ENCODE results near the gene COL15A1. TPM values are rescaled to one million over a fixed set of nuclear protein-coding genes. Genes with fewer than 3 reads are reported as not detected.

Gene COL15A1
- 0.05 and 0.56 TPM in 2 replicates for total RNA-seq

DNA sequence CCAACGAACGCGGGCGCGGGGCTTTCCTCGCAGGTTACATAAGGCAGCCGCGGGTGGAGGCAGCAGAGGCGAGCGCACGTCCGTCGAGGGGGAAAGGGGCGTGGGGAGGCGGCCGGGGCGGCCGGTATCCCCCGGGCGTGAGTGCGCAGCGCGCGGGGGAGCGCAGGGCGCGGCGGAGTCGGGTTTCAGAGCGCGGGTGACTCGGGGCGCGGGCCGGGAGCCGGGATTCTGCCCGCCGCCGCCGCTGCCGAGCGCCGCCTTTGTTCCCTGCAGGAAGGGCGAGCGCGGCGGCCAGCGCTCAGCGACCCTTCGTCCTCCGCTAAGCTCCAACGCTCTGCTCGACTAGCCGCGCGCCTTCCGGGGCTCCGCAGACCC is at the start of gene COL15A1:
TSS of gene COL15A1 (plus strand) at position 226 of the 375 bp plus-strand sequence. CDS start 155 bp downstream, outside the sequence.

DNA sequence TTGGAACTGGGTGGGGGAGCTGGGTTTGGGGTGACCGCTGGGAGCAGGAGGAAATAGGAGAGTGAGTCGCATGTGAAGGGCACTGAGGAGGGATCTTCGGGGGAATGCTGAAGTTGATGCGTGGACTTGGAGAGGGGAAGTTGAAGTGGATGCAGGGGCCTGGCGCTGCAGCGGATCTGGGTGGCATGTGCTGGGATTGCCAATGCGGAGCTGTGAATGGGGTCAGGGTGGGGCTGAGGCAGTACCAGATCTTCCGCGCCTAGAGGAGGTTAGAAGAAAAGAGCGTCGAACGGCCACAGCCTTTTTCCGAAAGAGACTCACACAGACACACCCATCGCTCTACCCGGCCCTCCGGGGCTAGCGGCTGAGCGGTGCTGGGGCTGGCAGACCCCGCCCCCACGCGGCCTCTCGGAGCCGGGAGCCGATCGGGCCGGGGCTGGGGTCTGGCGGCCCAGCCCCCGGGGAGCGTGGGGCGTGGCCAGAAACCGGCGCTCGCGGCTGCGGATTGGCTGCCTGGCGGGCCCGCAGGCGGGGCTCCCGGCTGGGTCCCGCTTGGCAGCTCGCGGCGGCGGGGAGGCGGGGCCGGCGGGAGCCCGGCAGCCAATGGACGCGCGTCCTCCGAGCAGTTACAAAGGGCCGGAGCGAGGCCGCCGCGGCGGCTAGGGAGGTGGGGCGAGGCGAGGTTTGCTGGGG is 160.9 kb downstream of the COL15A1 start, which contains the start of gene TGFBR1:
TSS of gene TGFBR1 (plus strand) at position 655 of the 693 bp plus-strand sequence. CDS start 93 bp downstream, outside the sequence.

Other genes starting within 250 kb of the COL15A1 start
- gene GABBR2, start 235.0 kb upstream of the COL15A1 start, total RNA-seq, result 0.19 and 0.56 TPM in 2 replicates
- gene ANKS6, start 147.4 kb upstream of the COL15A1 start, total RNA-seq, result 11.5 and 22.9 TPM in 2 replicates
- 6.5 and 7.0 TPM in 2 replicates for gene GALNT12, start 136.2 kb upstream of the COL15A1 start, total RNA-seq
- 34.0 and 42.2 TPM in 2 replicates for gene TGFBR1, start 161.2 kb downstream of the COL15A1 start, total RNA-seq

All from airway epithelial cell (primary cell).